GM12864 (cell line): Measurements from ENCODE around the gene ZC3H13.

Source experiments
- DNase-seq: peaks from one replicate; pipeline ENCODE4 v3.0.0-alpha.2; 2011; ENCODE audit warnings: low read depth
- H3K4me3 ChIP-seq: 2 replicates; pipeline ENCODE4 v1.5.1; 2011; ENCODE audit warnings: mild to moderate bottlenecking, low read depth, low read length, control low read depth
- CTCF ChIP-seq: IDR thresholded peaks from 2 replicates; pipeline ENCODE4 v1.5.1; 2011; ENCODE audit warnings: low read depth, mild to moderate bottlenecking, moderate library complexity, low read length, control low read depth, inconsistent platforms; ENCODE audit errors: missing control alignments

ZC3H13 gene

DNA sequence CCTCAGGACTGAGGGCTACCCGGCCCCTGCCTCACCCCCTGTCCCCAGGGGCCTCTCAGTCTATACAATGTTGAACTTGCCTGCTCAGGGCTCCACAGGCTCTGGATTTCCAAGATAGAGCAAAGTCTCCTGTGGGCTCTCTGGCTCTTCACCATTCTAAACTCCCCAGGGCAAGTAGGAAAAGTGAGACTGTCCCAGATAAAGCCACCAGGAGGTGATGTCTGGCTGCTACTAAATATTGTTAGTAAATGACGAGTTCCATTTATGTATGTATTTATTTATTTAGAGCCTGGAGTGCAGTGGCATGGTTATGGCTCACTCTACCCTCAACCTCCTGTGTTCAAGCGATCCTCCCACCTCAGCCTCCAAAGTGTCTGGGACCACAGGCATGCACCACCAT lies 127.4 kb downstream of the ZC3H13 start:
- H3K4me3 ChIP-seq: no peak overlapping the region
- TF ChIP-seq CTCF: peak; percentile 14
- no peak for DNase-seq

DNA sequence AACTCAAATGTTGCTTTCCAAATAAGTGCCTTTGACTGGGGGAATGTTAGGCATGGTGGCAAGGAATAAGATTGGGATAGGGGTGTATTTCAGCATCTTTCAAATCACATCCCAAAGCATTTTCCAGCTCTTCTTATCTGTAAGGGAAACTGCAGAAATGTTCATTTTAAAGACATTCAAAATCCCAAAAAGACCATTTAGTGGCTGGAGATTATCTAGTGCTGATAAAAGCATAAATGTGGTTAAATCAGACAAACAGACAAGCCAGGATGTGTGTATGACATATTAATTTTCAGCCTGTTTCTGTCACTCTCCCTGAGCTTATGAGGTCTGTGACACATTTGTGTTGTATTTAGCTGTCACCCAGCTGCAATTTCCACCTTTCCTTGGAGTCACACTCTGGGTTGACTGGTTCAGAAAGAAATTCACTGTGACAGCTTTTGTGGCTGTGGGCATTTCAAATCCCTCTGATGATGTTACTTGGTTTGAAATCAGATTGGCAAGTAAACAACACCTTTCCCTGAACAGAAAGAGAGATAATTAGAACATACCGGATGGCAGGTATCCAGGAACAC lies 131.3 kb downstream of the ZC3H13 start:
- no peak for TF ChIP-seq CTCF
- no peak for DNase-seq
- no peak overlapping the region for H3K4me3 ChIP-seq

- DNase-seq: no peak
These were observed 133.9 kb downstream of the ZC3H13 start for GRCh38 chr13:45918597-45918996.

DNA sequence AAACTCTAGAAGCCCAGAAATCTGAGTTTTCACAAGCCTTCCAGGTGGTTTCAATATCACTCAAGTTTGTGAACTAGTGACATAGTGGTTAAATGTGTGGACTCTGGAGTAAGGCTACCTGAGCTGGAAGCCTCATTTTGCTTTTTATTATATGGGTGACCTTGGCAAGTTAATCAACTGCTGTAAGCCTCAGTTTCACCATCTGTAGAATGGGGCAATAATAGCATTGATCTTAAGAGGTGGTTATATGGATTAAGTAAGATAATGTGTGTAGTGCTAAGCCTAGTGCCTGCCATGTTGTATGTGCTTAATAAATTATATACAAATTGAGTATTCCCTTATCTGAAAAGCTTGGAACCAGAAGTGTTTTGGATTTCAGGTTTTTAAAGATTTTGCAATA lies 135.5 kb downstream of the ZC3H13 start:
- no peak overlapping the region for H3K4me3 ChIP-seq
- no peak for DNase-seq
- TF ChIP-seq CTCF: no peak

More at GRCh38 chr13:45918597-45918996, 133.9 kb downstream of the ZC3H13 start:
- TF ChIP-seq CTCF: no peak
- no peak overlapping the region for H3K4me3 ChIP-seq

- H3K4me3 ChIP-seq: no peak overlapping the region
- no peak for TF ChIP-seq CTCF
- DNase-seq: no peak
These were observed 136.7 kb downstream of the ZC3H13 start for GRCh38 chr13:45915686-45916439.

DNA sequence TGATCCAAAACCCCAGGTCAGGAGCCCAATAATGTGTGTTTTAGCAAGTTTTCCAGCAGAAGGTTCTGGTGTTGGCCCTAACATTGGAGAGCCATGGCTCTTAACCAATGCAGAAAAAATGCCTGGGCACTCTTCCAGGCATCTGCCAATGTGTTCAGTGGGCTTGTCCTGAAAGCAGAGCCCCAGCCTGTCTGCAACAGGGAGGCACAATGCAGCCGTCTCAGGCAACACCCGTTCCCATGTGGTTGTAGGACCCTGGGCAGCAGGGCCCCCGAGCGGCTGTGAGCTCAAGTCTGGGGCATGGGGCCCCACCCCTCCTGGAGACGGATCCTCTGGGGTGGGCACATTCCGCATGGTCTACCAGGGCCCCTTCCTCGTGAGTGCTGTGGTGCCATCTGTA lies 142.9 kb downstream of the ZC3H13 start:
- DNase-seq: no peak
- no peak overlapping the region for H3K4me3 ChIP-seq
- no peak for TF ChIP-seq CTCF

DNA sequence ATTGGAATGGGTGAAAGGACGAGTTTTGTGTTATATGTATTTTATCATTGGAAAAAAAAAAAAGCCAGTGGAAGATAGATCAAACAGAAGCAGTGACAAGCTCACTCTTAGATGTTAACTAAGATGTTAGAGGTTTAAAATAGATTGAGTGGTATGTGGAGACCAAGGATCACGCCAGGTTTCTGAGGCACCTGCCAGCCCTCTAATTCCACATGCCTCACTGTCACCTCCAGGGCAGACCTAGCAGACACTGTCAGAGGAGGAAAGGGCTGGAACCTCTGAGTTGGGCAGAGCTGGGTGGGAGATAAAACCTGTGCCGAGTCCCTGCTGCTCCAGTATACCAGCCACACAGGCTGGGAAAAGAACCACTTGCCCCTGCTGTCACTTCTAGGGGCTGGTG lies 143.5 kb downstream of the ZC3H13 start:
- no peak for DNase-seq
- H3K4me3 ChIP-seq: no peak overlapping the region
- no peak for TF ChIP-seq CTCF
